Measurements from ENCODE around the gene TSEN54. TPM values are rescaled to one million over a fixed set of nuclear protein-coding genes. Genes with fewer than 3 reads are reported as not detected.

The TSEN54 gene
- total RNA-seq, 1 experiment from 2014 or later, result 44.5 TPM

DNA sequence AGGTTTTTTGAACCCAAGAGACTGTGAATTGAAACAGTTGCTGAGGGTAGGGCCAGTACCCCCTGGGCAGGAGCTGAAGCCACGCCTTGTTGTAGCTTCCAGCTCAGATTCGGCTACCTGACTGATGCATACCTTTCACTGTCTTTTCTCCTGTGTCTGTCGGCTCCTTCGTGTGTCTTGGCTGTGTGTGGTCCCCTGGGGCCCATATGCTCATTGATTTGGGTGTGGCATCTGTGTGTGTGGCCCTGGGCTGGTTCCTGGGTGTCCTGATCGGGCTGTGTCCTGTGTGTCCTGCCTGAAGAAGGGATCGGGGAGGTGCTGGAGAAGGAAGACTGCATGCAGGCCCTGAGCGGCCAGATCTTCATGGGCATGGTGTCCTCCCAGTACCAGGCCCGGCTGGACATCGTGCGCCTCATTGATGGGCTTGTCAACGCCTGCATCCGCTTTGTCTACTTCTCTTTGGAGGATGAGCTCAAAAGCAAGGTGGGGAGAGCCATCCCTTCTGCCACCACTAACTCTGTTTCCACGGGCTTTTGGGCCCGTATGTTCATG lies 21.9 kb upstream of the TSEN54 start:
- Histone ChIP-seq H2BK120ac (ENCODE audit: low read depth, low read length, poor library complexity, severe bottlenecking) (no peak overlapping the region), H3K14ac (ENCODE audit: insufficient read depth, low read length) (no peak overlapping the region), H3K9me3 (ENCODE audit: control insufficient read depth, low read depth, low read length) (no peaks in the 10 kb centered on the region), H2BK12ac (ENCODE audit: insufficient read length, low read depth, low read length) (no peak overlapping the region), H4K20me1 (ENCODE audit: control insufficient read depth, insufficient read depth, insufficient read length) (no peaks in the 10 kb centered on the region), H3T11ph (ENCODE audit: low read length) (no peak overlapping the region), H3K56ac (ENCODE audit: insufficient read length, low read depth, low read length) (no peak overlapping the region), H4K5ac (ENCODE audit: insufficient read length, low read depth, low read length) (no peak overlapping the region), H3K23me2 (ENCODE audit: insufficient read length, low read depth, low read length, poor library complexity, severe bottlenecking) (no peaks in the 10 kb centered on the region), H2BK20ac (ENCODE audit: low read depth, low read length, poor library complexity, severe bottlenecking) (no peak overlapping the region), H3K4ac (ENCODE audit: low read depth, low read length) (no peak overlapping the region), H3K4me1 (ENCODE audit: insufficient read depth, low read length) (no peaks in the 10 kb centered on the region), H3K23ac (ENCODE audit: insufficient read length, low read depth, low read length) (no peak overlapping the region), H3K27me3 (ENCODE audit: insufficient read depth, low read length) (no peaks in the 10 kb centered on the region), H3K9ac (ENCODE audit: extremely low read depth, insufficient read length, low read length) (no peak overlapping the region), H3K4me2 (ENCODE audit: insufficient read depth, insufficient read length, low read length) (no peak overlapping the region), H4K8ac (replicated peaks; ENCODE audit: insufficient read length, low read depth, low read length) (no peak overlapping the region), H3K18ac (ENCODE audit: insufficient read length, low read depth, low read length) (no peak overlapping the region), H2AFZ (ENCODE audit: low read length) (no peak overlapping the region), H3K27ac (ENCODE audit: insufficient read length, low read depth, low read length) (no peak overlapping the region), H2AK5ac (ENCODE audit: insufficient read length, low read length) (no peak overlapping the region), H3K79me2 (ENCODE audit: insufficient read depth, low read length) (no peaks in the 10 kb centered on the region), H4K91ac (ENCODE audit: insufficient read length, low read depth, low read length) (no peak overlapping the region), H2BK5ac (ENCODE audit: insufficient read length, low read length) (no peak overlapping the region), H3K79me1 (ENCODE audit: insufficient read depth, low read depth, low read length, poor library complexity, severe bottlenecking) (no peaks in the 10 kb centered on the region), H2BK15ac (ENCODE audit: low read depth, low read length) (no peak overlapping the region)
- peaks cover 0 to 46% (median 38%) of the 10 kb centered on the region in 3 experiments; a peak in 5 of 7 replicates for H3K36me3 Mint-ChIP-seq (ENCODE audit: insufficient read depth in 1 of 3, low read depth in 3 of 3)
- TF ChIP-seq, protein P1, sequence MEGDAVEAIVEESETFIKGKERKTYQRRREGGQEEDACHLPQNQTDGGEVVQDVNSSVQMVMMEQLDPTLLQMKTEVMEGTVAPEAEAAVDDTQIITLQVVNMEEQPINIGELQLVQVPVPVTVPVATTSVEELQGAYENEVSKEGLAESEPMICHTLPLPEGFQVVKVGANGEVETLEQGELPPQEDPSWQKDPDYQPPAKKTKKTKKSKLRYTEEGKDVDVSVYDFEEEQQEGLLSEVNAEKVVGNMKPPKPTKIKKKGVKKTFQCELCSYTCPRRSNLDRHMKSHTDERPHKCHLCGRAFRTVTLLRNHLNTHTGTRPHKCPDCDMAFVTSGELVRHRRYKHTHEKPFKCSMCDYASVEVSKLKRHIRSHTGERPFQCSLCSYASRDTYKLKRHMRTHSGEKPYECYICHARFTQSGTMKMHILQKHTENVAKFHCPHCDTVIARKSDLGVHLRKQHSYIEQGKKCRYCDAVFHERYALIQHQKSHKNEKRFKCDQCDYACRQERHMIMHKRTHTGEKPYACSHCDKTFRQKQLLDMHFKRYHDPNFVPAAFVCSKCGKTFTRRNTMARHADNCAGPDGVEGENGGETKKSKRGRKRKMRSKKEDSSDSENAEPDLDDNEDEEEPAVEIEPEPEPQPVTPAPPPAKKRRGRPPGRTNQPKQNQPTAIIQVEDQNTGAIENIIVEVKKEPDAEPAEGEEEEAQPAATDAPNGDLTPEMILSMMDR (conservative IDR thresholded peaks at IDR 0.05), result no peak
- no peaks in the 10 kb centered on the region for H3K4me1 Mint-ChIP-seq
- H3K27me3 Mint-ChIP-seq (ENCODE audit: low read depth), result no peaks in the 10 kb centered on the region; the same call in 1 of the 2 replicates
- WGBS (ENCODE audit: extremely low coverage, insufficient read length, low lambda C conversion rate), result no CpG with 5 or more reads among the region's 14 CpGs
- no peak for DNase-seq
- peak overlapping the region in 1 of 3 experiments; percentile 5; a peak in 1 of 7 replicates for H3K27ac Mint-ChIP-seq
- no peak overlapping the region for H3K4me3 Mint-ChIP-seq
- H3K9me3 Mint-ChIP-seq, result no peaks in the 10 kb centered on the region

Measured in H9 (cell line).